BE2C (cell line): ENCODE measurements around the gene B3GNT7.

ENCODE experiments used
- DNase-seq: peaks from one replicate; pipeline ENCODE4 v3.0.0-alpha.2; 2020
- H3K27me3 ChIP-seq: fragments of 250-450 bp; sonication (Bioruptor Pico); 2 replicates; pipeline ENCODE4 v1.5.1; 2020; ENCODE audit warnings: mild to moderate bottlenecking
- H3K36me3 ChIP-seq: fragments of 250-450 bp; sonication (Bioruptor Pico); 2 replicates; pipeline ENCODE4 v1.5.1; 2020; ENCODE audit warnings: mild to moderate bottlenecking
- H3K4me1 ChIP-seq: fragments of 250-450 bp; sonication (Bioruptor Pico); 2 replicates; pipeline ENCODE4 v1.5.1; 2020
- H3K4me3 ChIP-seq: 2 replicates; pipeline ENCODE4 v1.5.1; 2011; ENCODE audit warnings: low read depth, low read length
- H3K9me3 ChIP-seq: fragments of 250-450 bp; sonication (Bioruptor Pico); 2 replicates; pipeline ENCODE4 v1.5.1; 2020
- TF ChIP-seq, protein P1 (sequence below): IDR thresholded peaks from 2 replicates; pipeline ENCODE4 v1.5.1; 2012; ENCODE audit warnings: mild to moderate bottlenecking, low read depth, low read length

Gene B3GNT7

DNA sequence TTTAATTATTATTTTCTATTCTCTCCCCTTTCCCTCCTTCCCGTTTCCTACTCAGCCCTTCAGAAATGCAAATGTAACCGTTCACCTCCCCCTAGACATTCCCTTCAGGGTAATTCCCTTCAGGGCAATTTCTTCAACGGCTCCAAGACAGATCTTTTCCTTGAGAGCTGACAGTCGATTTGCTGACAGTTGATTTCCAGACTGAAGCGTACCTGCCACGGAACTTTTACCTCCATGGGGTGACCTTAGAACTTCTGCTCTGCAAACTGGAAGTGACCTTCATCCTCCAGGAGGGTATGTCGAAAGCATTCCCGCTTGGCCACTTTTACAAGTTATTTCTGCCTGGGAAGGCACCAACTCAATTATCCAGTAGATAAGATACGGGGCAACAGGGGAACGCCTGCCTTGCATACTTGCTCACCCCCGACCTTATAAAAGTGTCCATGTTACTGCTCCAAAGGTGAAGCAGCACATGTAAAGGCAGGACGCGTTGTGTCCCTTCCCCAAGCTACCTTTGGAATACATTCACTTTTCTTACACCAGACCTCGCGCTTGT, 18.5 kb downstream of the B3GNT7 start:
- DNase-seq = no peak
- Histone ChIP-seq H3K4me3 (no peak overlapping the region), H3K9me3 (no peaks in the 10 kb centered on the region), H3K27me3 (no peaks in the 10 kb centered on the region), H3K36me3 (no peaks in the 10 kb centered on the region), H3K4me1 (peaks cover 6% of the 10 kb centered on the region; the same call in 1 of the 2 replicates)
- TF ChIP-seq, protein P1, sequence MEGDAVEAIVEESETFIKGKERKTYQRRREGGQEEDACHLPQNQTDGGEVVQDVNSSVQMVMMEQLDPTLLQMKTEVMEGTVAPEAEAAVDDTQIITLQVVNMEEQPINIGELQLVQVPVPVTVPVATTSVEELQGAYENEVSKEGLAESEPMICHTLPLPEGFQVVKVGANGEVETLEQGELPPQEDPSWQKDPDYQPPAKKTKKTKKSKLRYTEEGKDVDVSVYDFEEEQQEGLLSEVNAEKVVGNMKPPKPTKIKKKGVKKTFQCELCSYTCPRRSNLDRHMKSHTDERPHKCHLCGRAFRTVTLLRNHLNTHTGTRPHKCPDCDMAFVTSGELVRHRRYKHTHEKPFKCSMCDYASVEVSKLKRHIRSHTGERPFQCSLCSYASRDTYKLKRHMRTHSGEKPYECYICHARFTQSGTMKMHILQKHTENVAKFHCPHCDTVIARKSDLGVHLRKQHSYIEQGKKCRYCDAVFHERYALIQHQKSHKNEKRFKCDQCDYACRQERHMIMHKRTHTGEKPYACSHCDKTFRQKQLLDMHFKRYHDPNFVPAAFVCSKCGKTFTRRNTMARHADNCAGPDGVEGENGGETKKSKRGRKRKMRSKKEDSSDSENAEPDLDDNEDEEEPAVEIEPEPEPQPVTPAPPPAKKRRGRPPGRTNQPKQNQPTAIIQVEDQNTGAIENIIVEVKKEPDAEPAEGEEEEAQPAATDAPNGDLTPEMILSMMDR = no peak

DNA sequence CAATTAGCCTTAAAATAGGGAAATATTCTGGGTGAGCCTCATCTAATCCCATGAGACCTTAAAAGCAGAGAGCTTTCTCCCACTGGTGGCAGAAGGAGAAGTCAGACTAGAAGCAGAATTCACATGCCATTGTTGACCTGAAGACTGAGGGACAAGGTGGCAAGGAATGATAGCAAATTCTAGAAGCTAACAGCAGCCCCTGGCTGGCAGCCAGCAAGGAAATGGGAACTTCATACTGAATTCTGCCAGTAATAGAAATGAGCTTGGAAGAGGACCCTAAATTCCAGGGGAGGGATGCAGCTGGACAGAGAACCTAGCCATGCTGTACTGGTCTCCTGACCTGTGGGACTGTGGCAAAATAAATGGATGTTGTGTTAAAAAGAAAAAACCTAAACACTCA, 19.5 kb downstream of the B3GNT7 start:
- no peak for DNase-seq
- H3K9me3 ChIP-seq = no peaks in the 10 kb centered on the region
- H3K27me3 ChIP-seq = no peaks in the 10 kb centered on the region
- no peaks in the 10 kb centered on the region for H3K36me3 ChIP-seq
- no peak overlapping the region for H3K4me3 ChIP-seq
- H3K4me1 ChIP-seq = peaks cover 6% of the 10 kb centered on the region; the same call in 1 of the 2 replicates
- TF ChIP-seq, protein P1 = no peak

DNA sequence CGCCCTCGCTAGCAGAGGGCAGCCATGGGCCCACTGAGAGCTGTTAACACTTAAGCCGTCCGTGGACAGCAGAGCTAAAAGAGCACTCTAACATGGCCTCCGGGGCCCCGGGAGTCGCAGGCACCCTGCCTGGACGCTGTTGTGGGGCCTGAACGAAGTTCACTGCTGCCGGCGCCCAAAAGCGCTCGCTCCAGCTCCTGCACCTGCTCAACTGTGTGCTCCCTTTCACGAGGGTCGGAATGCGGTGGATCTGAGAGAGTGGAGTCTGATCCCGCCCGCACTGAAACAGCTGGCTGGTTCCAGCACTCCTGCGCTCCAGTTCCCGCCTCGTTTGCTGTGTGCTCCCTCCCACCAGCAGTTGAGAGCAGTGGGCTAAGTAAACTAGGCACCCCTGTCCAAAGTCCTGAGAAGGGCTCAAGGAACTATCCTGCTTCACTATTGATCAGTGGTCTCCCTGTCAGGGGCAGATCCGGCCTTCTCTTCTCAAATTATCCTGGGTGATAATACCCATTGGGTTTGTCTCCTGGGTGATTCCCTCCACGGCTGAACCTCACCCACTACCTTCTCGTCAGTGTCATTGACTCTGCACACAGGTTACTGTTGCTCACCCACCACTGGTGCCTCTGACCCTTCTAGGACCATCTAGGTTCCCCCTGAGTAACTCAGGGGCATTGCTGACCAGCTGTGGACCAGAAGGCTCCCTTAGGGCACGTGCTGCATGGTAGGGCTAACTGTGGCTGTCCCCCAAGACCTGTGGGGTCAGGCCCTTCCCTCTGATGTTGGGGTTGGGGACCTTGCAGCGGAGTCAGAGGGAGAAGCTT, 23.5 kb downstream of the B3GNT7 start:
- H3K27me3 ChIP-seq = no peaks in the 10 kb centered on the region
- TF ChIP-seq, protein P1 = no peak
- H3K36me3 ChIP-seq = no peaks in the 10 kb centered on the region
- H3K4me3 ChIP-seq = no peak overlapping the region
- DNase-seq = no peak
- H3K9me3 ChIP-seq = no peaks in the 10 kb centered on the region
- peaks cover 5% of the 10 kb centered on the region; the same call in 1 of the 2 replicates for H3K4me1 ChIP-seq

DNA sequence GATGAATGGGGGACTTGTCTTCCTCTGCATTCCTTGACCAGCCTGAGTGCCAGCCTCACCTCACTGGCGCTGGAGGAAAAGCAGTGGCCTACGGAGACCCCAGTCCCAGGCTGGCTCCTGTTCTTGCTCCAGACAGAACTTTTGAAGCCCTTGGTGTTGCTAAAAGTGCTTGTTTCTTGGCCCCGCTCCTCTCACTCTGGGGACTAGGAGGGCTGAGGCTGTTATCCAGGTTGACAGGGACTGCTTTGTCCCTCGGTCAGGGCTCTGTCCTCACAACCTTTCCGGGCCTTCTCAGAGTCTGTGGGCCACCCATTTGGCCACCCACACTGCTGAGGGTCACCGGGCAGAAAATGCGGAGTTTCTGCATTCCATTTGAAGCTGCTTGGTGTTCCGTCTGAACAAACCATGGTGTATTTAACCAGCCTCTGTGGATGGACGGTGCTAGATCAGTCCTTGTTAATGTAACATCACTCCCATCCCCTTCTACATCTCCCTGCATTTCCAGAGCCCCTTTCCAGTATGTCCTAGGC, 25.6 kb downstream of the B3GNT7 start:
- H3K9me3 ChIP-seq = no peaks in the 10 kb centered on the region
- H3K27me3 ChIP-seq = no peaks in the 10 kb centered on the region
- TF ChIP-seq, protein P1 = no peak
- no peaks in the 10 kb centered on the region for H3K36me3 ChIP-seq
- DNase-seq = no peak
- no peaks in the 10 kb centered on the region for H3K4me1 ChIP-seq
- H3K4me3 ChIP-seq = no peak overlapping the region

DNA sequence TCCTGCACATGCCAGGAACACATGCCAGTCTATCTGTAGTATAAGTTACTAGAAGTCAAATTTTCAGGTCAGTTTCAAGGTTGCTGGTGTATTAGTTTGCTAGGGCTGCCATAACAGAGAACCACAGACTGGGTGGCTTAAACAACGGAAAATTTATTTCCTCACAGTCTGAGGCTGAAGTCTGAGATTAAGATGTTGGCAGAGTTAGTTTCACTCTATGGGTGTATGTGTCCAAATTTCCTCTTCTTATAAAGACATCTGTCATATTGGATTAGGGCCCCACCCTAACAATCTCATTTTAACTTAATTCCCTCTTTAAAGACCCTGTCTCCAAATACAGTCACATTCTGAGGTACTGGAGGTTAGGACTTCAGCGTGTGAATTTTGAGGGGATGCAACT, 26.5 kb downstream of the B3GNT7 start:
- no peaks in the 10 kb centered on the region for H3K27me3 ChIP-seq
- no peaks in the 10 kb centered on the region for H3K9me3 ChIP-seq
- DNase-seq = no peak
- TF ChIP-seq, protein P1 = no peak
- H3K4me1 ChIP-seq = no peaks in the 10 kb centered on the region
- no peaks in the 10 kb centered on the region for H3K36me3 ChIP-seq
- no peak overlapping the region for H3K4me3 ChIP-seq

DNA sequence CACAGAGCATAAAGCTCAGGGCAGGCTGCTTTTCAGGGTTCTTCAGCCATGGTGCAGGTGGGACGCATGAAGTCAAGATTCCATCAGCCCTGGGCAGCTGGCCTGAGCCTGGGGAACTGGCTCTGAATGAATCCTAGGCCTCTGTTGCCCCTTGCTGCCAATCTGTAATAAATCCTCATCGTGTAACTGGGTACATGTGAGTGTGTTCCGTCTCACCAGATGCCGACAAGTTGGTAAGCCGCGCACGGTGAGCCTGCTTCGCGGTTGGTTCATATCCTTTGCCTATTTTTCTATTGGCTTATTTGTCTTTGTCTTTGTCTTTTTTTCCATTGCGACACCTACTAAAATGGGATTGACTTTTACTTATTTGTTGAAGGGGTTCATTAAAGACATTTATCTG, 27.7 kb downstream of the B3GNT7 start:
- Histone ChIP-seq H3K4me3 (no peak overlapping the region), H3K9me3 (no peaks in the 10 kb centered on the region), H3K4me1 (no peaks in the 10 kb centered on the region), H3K27me3 (no peaks in the 10 kb centered on the region), H3K36me3 (no peaks in the 10 kb centered on the region)
- TF ChIP-seq, protein P1 = no peak
- DNase-seq = no peak
